Amniotic epithelial cell (primary cell): ENCODE data around the gene DNER.

Experiments
- DNase-seq: peaks from one replicate; pipeline ENCODE4 v3.0.0-alpha.2; 2010; ENCODE audit warnings: low read depth

The DNER gene

GRCh38 chr2:229666811-229667210 lies 47.5 kb downstream of the DNER start:
- DNase-seq, result no peak

GRCh38 chr2:229665158-229665557 lies 49.2 kb downstream of the DNER start:
- no peak for DNase-seq

DNA sequence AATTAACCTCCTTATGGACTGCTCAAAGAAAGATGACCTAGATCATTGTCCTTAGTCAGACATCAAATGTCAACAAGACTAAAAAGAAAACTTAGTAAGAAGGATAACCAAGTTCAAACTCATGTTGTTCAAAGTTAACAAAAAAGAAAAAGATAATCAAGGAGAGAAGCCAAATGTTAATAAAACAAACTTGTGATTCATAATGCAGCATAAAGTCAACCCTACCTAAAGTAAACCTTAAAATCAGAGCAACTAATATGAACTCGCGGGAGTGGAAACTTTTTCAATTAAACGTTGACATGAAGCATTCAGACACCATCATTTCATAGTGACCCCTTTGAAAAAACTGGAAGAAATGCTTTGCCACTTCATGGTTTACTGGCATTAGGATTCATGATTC lies 52.9 kb downstream of the DNER start:
- no peak for DNase-seq

DNA sequence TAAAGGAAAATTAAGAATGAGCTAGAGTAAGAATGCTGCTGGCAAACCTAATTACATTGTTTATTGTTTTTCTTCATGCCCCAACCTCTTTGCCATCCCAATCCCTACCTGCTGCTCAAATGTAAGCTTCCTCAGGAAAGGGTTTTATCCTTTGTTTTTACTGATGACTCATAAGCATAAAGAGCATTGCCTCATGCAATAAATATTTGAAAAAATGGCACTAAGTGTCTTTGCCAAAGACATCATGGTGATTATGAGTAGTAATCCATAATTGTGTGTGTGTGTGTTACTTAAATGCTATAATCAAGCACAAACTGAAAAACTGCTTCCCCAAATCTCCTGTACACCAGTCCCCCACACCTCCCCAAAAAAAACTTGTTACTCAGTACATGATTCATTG lies 53.4 kb downstream of the DNER start:
- no peak for DNase-seq

GRCh38 chr2:229660391-229660790 lies 54.0 kb downstream of the DNER start:
- DNase-seq, result no peak

DNA sequence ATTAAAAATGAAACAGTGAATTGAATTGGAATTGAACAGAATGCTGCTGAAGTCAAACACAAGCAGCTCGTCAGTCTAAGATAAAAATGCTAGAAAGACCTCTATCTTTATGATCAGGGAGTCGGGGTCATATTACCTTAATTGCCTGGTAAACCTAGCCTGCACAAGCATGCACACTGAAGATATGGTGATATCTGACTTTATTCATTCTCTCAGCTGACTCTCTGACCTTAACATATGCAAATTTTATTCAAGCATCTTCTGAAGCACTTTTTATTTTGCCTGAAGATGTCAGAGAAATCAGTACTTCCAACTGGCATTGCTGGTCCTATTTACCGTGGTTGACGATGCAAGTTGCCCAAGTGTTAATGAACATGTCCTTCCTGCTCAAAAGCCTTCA lies 56.4 kb downstream of the DNER start:
- no peak for DNase-seq

- no peak for DNase-seq
Observed at GRCh38 chr2:229654437-229654836, 59.9 kb downstream of the DNER start.

- DNase-seq, result no peak
Observed at GRCh38 chr2:229653531-229653930, 60.8 kb downstream of the DNER start.

DNA sequence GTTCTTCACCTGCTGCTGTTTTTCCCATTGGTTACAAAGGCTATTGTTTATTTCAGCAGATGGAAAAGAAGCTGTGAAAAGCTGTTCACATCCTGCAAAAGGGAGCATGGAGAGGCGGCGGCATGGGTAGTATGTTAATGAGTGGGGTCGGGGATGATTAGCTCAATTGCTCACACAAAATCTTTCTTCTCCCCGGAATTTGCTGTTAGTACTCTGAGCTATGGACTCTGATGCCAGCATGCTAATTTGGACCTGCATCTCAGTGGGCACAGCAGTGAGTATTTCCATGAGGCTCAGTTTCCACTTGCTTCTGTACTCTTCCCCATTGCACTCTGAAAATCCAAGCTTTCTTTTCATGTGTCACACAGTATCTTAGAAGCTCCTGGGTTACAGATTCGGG lies 61.6 kb downstream of the DNER start:
- DNase-seq, result no peak

DNA sequence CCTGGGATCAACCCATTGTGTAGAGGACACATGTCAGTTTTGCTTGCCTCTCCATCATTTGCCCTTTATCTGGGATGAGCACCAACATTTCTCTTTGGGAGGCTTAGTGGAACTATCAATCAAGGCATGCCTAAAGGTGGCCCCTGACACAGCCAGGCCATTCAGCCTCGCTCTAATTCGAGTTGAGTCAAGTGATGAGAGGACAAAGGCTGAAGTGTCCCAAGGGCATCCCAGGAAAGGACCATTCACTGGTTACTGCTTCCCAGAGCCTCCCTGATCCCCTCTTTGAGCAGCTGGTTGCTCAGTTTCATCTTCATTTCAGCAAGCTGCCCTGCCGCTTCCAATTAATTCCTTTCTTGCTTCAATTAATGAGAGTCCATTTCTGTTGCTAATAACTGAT lies 63.5 kb downstream of the DNER start:
- DNase-seq, result no peak

- DNase-seq, result no peak
Observed at GRCh38 chr2:229650059-229650458, 64.3 kb downstream of the DNER start.

DNA sequence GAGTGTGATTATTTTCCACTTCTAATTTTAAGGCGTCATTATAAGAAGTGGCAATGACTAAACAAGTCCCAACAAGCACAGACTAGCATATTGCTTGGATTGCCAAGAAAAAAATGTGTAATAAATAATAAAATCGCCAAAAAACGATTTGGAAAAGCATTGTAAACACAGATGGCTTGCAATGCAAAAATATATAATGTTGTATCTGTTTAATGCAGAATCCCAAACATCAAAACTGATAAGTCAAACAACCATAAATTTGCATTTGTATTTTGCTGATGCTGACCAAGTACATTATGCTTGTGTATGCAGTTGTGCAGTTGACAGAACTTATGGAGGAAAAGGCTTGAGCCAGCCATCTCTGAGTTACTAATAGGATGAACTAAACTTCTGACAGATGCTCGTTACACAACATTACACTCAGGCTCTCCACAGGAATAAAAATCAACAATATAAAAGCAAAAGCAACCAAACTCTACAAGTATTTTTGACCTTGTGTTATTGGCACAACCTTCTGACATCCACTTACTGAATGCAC lies 68.1 kb downstream of the DNER start:
- DNase-seq, result no peak

DNA sequence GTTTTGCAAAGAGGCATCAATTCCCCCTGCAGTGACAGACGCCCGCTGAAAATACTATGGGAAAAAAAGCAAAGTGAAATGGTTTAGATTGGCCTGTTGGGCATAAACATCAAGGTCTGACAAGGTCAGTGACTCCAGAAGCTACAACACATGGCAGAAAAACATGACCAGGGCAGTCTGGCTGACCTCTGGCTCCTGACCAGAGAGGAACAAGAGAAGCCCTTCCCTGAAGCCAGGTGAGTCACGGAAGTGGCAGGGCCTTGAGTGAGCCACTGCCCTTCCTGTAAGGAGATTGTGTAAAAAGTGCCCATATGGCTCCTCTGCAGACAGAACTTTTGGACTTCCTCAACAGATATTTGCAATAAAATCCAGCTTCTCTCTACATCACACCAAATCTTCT lies 72.0 kb downstream of the DNER start:
- DNase-seq, result no peak

GRCh38 chr2:229641676-229642075 lies 72.7 kb downstream of the DNER start:
- no peak for DNase-seq

DNA sequence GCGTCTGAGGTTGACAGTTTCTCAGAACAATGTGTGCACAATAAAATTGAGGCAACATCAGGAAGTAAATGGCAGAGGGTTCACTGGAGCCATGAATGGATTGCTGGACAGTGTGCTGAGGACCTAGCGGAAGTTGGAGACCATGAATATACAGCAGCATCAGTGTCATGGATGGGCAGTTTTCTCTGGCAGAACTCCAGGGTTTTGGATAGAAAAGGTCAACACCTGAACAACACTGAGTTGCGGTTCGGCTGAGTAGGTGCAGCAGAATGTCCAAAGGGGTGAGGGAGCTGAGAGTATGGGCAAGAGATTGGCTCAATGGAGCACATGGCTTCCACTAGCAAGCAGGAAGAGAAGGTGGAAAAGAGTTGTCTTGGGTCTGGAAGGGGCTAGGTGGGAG lies 73.7 kb downstream of the DNER start:
- no peak for DNase-seq

GRCh38 chr2:229636571-229636970 lies 77.8 kb downstream of the DNER start:
- no peak for DNase-seq

GRCh38 chr2:229635371-229635680 lies 79.0 kb downstream of the DNER start:
- DNase-seq, result no peak

- no peak for DNase-seq
Observed at GRCh38 chr2:229634601-229635370, 79.6 kb downstream of the DNER start.

DNA sequence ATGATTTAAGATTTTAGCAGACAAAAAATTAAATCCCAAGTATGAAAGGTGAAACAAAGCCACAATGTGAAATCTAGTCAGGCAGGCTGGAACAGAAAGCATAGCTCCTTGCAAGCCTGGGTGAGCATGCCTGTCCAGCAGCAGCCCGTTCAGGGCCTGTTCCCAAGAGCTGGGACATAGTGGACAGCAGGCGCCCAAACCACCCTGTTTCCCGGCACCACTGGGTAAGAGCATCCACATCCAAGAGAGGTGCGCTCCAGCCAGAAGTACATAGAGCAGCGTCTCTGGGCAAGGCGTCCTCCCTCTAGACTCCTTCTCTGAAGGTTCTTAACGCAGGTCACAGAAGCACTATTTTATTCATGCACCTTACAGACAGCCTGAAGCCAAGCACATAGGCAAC lies 80.8 kb downstream of the DNER start:
- no peak for DNase-seq

GRCh38 chr2:229629039-229629438 lies 85.3 kb downstream of the DNER start:
- DNase-seq, result no peak

GRCh38 chr2:229627728-229628127 lies 86.6 kb downstream of the DNER start:
- no peak for DNase-seq

DNA sequence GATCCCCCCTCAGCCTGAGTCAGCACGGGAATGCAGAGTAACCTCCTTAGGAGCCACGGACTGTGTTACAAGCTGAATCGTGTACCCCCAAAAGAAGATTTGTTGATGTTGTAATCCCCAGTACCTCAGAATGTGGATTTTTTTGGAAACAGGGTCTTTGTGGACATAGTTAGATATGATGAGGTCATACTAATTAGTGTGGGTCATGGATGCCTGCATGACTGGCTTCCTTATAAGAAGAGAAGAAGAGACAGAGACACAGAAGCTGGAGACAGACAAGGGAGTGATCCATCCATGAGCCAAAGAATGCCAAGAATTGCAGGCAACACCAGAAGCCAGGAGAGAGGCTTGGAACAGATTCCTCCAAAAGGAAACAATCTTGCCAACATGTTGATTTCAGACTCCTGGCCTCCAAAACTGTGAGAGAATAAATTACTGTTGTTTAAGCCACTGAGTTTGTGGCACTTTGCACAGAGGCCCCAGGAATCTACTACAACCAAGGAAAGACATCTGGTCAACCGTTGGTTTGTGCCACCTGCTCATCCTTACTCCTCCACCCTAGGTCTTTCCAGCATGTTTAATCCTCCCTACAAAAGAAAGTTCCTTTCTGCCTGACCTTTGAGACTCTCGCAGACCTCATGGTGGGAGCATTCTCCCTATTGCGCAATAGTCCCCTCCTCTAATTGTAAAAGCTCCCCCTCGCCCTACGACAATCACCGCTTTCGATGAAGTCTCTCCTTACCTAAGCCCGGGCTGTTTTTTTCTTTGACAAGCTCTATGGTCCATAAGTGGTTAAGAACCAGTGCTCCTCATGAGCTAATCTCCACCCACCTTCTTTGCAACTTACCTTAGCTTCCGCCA lies 91.6 kb downstream of the DNER start:
- DNase-seq, result no peak

DNA sequence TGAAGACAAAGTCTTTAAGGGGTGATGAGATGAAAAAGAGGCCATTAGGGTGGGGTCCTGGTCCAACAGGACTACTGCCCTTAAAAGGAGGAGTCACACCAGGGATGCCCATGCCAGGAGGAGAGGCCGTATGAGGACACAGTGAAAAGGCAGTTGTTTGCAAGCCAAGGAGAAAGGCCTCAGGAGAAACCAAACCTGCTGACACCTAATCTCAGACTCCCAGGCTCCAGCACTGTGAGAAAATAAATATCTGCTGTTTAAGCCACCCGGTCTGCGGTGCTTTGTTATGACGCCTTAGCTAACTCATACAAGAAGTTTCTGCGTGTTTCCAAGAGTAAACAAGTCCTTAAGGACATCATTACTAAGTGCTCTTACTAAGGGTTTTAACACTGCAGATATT lies 93.6 kb downstream of the DNER start:
- peak; percentile 6 for DNase-seq
